RKO (cell line): Measurements from ENCODE around the gene MAST3.
"Not testable (repeated sequence)": the region's sequence is repeated elsewhere in the genome, so short reads cannot be mapped to it uniquely, and the experiment has no call there.

Source experiments
- DNase-seq: peaks from one replicate; pipeline ENCODE4 v3.0.0-alpha.2; 2016; ENCODE audit warnings: low spot score

MAST3 gene

GRCh38 chr19:18089096-18089541, 8.5 kb upstream of the MAST3 start:
- DNase-seq, result not testable (repeated sequence)

DNA sequence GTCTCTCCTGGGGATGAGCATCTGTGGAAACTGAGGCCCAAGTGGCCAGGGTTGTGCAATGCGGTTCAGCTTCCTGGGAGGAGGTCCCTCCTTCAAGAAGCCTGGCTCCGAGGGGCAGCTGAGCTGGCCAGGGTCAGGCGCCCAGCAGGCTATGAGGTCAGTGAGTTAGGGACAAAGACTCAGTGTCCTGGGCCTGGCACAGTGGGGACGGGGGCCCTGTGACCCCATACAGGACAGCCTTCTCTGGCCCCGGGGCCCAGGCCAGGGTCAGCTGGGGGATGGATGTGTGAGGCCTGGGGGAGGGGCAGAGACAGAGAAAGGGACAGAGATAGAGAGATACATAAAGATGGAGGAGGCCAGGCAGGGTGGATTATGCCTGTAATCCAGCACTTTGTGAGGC, 7.9 kb upstream of the MAST3 start:
- no peak for DNase-seq

GRCh38 chr19:18090545-18091216, 6.9 kb upstream of the MAST3 start:
- DNase-seq, result no peak

DNA sequence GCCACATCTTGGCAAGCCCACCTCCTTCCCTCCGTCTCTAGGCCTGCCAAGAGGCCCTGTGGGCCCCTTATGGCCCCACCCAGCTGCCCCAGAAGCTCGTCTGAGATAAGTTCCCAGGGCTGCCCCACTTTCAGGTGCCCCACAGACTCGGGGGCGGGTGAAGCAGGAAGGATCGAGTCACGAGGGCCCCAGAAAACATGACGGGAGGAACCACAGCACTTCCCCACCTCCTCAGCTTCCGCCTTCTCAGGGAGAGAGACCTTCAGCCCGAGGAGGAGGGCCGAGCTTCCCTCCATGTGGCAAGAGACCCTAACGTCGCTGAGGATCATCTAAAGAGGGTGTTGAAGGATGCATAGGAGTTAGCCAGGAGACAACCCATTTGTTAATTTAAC, 6.4 kb upstream of the MAST3 start:
- DNase-seq, result no peak

DNA sequence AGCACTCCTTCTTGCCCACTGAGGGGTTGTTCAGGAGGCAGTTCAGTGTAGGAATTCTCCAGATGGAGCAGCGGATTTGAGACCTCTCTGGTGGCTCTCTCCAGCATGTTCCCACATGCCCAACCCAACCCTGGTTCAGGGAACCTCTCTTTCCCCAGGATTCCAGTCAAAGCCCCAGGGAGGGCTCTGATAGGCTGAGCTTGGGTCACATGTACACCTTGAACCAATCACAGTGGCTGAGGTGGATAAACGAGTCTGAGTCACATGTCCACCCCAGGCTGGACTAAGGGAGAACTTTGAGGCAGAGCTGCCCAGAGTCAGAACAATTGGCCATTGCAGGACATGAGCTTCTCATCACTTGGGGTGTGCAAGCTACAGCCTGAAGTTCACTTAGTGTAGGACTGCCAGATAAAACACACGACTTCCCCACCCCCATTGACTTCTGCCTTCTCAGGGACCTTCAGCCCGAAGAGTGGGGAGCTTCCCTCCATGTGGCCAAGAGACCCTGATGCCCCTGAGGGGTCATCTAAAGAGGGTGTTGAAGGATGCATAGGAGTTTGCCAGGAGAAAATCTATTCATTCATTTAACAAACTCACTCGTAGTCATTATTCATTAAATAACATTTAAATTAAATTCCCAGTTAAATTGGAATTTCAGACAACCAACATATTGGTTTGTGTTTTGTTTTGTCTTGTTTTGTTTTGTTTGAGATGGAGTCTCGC, 4.0 kb upstream of the MAST3 start:
- DNase-seq, result peak; percentile 61

DNA sequence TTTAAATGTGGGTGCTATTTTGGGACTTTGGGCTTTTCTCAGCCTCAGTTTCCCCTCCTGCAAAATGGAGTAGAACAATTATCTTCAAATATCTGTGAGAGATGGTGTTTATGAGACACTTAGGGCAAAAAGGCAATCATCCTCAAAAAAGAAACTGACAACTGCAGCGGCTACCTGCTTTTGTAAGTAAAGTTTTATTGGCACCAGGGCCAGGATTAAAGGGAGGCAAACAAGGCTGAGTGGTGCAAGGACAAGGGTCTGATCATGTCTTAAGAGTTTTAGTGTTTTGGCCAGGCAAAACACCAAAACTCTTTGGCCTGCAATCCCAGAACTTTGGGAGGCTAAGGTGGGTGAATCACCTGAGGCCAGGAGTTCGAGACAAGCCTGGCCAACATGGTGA, 1.3 kb upstream of the MAST3 start:
- no peak for DNase-seq

DNA sequence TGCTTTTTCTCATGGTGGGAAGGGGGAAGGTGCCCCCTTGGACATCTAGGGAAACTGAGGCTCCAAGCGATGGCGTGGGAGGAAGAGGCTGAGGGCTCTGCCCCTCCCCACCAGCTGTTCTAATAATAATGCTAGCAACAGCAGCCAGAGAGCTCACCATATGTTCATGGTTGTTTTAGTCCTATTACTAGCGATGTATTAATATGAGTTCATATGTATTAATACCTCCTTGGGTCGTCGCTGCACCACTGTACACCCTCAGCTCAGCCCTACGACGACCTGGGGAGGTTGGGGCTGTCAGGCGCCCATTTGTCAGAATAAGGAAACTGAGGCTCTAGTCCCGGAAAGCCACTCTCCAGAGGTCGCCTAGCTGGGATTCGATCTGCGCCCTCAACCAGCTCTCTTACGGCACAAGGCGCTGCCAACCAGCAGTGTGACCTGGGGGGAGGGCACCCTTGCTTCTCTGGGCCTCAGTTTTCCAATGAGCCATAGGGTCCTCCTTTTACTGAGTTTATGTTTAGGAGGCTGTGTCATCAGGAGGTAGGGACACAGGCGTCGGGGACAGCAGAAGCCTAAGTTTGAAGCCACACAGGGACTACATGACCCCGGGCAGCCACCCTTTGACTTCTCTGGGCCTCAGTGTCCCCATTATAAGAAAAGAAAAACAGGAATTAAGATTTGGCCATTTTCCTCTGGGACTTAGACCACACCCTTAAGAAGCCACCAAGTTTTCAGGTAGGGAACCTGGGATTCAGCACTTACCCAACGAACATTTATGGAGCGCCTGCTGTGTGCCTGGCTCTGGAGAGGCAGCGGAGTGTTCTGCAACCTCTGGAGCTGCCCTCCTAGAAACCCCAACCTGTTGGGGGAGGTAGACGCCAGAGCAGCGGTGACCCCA, 664 bp downstream of the MAST3 start:
- DNase-seq, result no peak

- no peak for DNase-seq
These were observed 1.5 kb downstream of the MAST3 start for GRCh38 chr19:18098891-18099622.

DNA sequence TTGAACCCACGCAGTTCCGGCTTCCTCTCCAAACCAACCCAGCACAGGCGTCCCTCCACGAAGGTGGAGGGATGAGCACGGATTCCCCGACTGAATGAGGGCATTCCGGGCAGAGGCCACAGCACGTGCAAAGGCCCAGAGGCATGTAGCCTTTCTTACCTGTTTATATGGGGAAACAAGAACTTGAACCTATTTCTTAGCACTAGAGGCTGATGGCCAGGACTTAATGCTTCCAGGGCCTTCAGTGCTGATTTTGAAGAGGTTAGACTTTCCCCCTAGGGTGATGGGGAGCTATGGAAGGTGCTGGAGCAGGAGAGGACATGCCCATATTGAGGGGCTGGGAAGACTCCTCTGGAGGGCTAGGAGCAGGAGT, 2.0 kb downstream of the MAST3 start:
- no peak for DNase-seq

GRCh38 chr19:18100710-18101109, 3.1 kb downstream of the MAST3 start:
- no peak for DNase-seq

GRCh38 chr19:18101268-18101667, 3.7 kb downstream of the MAST3 start:
- DNase-seq, result no peak

GRCh38 chr19:18102916-18103542, 5.5 kb downstream of the MAST3 start:
- DNase-seq, result no peak

DNA sequence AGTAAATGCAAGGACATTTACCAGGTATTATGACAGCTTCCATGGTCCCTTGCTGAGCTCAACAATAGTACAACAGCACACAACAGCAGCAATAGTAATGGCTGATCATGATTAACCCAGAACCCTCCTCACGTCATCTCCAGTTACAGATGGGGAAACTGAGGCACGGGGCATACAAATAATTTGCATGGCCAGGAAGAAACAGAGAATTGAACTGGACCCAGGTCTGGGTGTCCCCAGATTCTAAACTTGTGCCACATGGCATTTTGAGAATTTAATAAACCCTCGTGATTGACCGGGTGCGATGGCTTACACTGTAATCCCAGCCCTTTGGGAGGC, 7.2 kb downstream of the MAST3 start:
- no peak for DNase-seq

DNA sequence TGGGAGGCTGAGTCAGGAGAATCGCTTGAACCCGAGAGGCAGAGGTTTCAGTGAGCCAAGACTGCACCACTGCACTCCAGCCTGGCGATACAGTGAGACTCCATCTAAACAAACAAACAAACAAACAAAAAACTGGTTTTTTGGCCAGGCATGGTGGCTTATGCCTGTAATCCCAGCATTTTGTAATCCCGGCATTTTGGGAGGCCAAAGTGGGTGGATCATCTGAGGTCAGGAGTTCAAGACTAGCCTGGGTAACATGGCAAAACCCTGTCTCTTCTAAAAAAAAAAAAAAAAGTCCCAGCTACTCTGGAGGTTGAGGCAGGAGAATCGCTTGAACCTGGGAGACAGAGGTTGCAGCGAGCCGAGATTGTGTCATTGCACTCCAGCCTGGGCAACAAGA, 7.7 kb downstream of the MAST3 start:
- not testable (repeated sequence) for DNase-seq

- DNase-seq, result no peak
These were observed 9.7 kb downstream of the MAST3 start for GRCh38 chr19:18107235-18107634.

DNA sequence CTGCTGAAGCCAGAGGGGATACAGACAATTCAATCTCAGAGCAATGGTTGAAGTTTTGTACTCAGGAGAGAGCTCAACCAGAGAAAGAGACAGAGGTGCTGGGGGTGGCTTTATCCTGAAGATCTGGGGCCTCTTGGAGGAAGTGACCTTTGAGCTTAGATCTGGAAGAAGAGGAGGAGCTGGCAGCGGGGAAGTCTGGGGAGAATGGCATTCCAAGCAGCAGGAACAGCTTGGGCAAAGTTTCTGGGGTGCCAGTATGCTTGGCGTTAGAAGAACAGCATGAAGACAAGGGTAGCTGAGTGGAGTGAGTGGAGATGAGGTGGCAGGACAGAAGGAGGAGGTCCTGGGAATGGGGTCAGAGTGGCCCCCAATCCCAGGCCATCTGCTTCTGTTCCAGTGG, 11.3 kb downstream of the MAST3 start:
- DNase-seq, result no peak

DNA sequence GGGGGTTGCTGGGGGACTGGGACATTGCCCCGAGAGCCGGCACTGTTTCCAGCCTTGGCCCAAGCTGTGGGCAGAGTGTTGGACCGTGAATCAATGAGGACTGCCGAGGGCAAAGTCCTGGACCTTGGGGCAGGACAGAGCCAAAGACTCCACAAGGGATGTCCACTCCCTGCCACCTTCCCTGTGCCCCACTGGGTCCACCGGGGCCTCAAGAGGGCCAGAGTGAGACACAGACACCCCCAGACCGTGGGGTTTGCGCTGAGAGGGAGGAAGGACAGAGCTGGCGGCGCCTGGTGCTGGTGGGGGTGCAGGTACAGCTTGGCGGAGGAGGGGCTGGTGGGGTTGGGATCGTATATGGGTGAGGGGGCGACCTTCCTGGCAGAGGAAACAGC, 11.8 kb downstream of the MAST3 start:
- no peak for DNase-seq

GRCh38 chr19:18109733-18110608, 12.4 kb downstream of the MAST3 start:
- peak; percentile 38 for DNase-seq

GRCh38 chr19:18110609-18111232, 13.1 kb downstream of the MAST3 start:
- no peak for DNase-seq

DNA sequence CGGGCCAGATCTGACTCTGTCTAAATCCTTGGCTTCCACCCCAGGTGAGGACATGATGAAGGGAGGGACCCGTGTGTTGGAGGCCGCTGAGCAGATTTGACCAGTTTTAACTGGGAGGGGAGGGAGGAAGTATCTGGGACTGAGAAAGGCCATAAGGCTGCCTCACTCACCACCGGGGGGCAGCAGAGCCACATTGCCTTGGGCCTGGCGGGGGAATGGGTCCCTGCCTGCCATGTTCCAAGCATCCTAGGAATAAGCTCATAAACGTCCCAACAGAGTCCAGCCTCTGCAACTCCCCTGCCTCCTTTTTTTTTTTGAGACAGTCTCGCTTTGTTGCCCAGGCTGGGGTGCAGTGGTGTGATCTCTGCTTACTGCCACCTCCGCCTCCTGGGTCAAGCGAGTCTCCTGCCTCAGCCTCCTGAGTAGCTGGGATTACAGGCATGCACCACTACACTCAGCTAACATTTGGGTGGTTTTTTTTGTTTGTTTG, 15.5 kb downstream of the MAST3 start:
- DNase-seq, result peak; percentile 82
